T-helper 1 cell (primary cell): ENCODE measurements around the gene SPATA32.
"Not testable (repeated sequence)": the region's sequence is repeated elsewhere in the genome, so short reads cannot be mapped to it uniquely, and the experiment has no call there.

ENCODE experiments used
- DNase-seq, 5 donors: peaks; one replicate each; pipeline ENCODE4 v3.0.0-alpha.2; 2012 to 2020

SPATA32 gene

GRCh38 chr17:45270828-45271418 lies 9.0 kb upstream of the SPATA32 start:
- DNase-seq, result peak; percentile 23 to 50 (median 32)

DNA sequence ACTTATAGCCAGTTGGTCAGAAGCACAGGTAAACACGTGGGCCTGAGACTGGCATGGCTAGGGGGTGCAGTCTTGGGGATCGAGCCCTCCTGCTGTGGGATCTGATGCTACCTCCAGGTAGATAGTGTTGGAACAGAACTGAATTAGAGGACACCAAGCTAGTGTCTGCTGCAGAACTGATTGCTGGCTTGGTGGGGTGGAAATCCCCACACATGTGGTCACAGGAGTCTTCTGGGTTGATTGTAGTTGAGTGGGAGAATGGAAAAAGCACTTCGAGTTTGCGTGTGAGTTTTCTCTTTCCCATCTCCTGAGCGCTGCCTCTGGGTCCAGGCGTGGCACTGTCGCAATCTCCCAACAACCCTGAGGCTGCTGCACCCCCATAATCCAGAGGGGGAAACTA lies 8.0 kb upstream of the SPATA32 start:
- DNase-seq, result no peak

GRCh38 chr17:45267436-45268055 lies 5.7 kb upstream of the SPATA32 start:
- no peak for DNase-seq

- DNase-seq, result no peak
Measured at GRCh38 chr17:45266372-45266926, 4.6 kb upstream of the SPATA32 start.

DNA sequence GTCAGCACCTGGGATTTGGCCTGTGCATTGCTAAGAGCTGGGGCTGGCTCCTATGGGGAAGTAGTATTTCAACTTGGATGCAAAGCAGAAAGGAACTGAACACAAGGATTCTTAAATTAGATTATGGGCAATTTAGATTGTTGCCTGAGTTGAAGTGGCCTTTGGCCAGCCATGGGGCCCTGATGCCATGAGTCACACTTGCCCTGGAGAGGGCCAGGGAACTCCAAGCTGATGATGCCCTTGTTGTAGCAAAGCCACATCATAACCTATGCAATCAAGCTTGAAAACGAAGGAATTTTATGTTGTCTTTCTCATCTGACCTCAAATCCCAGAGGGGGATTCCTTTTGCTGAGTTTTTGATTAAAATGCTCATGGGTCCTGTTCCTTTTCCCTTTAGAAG lies 3.9 kb upstream of the SPATA32 start:
- no peak for DNase-seq

DNA sequence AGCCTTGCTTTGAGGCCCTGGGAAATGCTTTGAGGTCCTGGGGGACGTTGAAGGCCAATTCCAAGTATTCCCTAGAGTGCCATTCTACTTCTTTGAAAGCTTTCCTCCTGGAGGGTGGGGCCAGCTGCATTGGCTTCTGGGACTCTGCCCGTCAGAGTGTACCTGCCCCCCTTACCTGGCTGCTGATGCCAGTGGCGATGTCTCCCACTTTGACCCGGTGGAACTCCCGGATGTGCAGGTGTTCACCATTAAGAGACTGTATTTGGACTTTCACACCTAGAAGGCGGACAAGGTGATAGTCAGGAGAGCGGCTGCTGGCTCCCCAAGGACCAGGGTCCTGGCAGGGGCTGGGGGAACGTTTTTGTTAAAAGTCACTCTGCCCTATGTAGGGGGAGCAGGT lies 3.1 kb upstream of the SPATA32 start:
- no peak for DNase-seq

DNA sequence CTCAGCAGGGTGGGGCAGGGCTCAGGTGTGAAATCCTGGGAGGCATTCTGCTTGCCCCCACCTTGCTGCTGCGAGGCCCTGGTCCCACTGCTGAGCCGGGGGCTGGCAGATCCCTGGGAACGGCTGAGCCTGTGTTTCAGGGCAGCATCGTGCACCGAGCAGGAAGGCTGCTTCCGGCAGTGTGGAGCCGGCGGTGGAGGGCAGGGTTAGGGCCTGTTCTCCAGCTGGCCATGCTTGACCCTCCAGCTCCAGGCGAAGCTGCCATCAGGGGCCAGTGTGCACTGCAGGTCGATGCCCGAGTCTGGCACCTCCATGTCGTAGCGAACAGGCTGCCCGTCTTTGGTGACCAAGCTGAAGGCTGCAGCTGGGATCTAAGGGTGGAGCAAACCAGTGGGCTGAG lies 2.5 kb upstream of the SPATA32 start:
- DNase-seq, result no peak

GRCh38 chr17:45263477-45263860 lies 1.6 kb upstream of the SPATA32 start:
- no peak for DNase-seq

DNA sequence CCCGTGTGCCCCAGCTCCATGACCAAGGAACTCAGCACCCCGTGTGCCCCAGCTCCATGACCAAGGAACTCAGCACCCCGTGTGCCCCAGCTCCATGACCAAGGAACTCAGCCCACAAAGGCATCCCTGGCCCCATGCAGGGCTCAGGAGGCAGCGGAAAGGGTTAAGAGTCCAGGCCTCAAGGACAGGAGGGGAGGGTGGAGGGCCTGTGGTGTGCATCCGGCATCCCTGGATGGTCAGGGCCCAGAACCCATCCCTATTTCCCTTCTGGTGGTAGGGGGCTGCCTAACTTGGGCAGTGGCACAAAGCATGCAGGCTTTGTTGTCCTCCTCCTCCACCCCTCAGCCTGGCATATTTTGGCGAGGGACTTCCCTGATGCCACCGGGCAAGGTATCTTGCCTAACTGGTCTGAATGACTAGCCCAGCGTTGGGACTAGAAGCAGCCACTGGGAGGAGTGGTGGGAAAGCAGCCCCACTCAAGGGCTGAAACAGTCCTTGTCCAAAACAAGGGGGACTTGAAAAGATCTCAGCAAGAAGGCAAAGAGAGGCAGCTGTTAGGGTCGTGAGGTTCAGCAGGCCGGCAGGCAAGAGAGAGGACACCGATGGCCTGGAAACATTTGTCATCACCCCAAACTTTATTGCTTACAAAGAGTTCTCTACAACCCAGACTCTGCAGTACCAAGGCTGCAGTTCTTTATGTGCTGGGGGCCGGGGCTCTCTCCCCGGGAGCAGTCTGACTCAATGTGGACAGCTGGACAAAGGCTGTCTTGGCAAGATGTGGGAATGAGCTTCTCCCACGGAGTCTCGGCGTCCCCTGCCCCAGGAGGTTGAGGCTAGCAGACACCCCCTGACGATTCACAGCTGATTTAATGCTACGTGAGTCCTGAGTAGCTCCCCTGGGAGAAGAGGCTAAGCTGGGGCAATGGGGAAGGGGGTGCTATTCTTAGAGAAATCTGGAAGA lies 902 bp upstream of the SPATA32 start:
- no peak for DNase-seq

DNA sequence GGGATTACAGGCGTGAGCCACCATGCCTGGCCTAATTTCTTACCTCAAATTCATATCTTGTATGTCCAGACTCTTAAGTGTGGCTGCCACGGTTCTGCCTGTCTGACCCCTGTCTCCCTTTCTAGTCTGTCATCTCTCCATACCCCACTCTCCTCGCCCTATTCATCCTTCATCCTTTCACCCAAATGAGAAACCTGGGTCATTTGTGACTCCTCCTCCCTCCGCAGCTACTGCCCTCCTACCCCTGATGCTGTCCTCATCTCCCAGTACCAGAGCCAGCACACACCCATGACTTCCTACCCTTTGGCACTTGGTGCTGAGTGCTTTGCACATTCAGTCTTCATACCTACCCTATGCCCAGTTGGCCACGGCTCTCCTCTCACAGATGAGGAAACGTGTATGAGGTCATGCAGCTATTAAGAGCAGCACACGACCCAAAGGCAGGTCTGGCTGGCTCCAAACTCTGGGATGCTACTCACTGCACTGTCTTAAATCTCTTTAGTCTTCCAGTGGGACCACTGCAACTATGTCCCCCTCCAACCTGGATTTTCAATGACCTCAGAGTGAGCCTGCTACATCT lies 1.6 kb downstream of the SPATA32 start:
- no peak for DNase-seq

GRCh38 chr17:45258981-45259380 lies 2.9 kb downstream of the SPATA32 start:
- no peak for DNase-seq

- DNase-seq, result no peak
Measured at GRCh38 chr17:45257115-45257514, 4.8 kb downstream of the SPATA32 start.

GRCh38 chr17:45256114-45256966 lies 5.6 kb downstream of the SPATA32 start:
- no peak for DNase-seq

DNA sequence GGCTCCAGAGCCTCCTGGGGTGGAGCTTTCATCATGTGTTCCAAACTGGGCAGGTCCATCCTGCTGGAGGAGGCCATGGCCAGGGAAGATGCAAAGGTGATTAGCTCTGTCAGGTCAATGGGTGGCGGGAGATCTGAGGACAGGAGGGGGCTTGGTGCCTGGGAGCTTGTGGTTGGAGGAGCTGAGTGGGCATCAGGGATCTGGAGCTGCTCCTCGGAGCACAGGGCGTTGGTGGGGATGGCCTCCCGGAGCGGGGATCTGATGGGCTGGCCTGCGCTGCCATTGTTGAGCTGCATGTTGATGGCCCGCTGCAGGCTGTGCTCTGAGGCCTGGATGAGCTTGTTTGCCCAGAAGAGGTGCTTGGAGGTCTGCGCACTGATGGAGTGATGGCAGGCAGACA lies 6.5 kb downstream of the SPATA32 start:
- DNase-seq, result no peak

- no peak for DNase-seq
Measured at GRCh38 chr17:45253879-45254278, 8.0 kb downstream of the SPATA32 start.

DNA sequence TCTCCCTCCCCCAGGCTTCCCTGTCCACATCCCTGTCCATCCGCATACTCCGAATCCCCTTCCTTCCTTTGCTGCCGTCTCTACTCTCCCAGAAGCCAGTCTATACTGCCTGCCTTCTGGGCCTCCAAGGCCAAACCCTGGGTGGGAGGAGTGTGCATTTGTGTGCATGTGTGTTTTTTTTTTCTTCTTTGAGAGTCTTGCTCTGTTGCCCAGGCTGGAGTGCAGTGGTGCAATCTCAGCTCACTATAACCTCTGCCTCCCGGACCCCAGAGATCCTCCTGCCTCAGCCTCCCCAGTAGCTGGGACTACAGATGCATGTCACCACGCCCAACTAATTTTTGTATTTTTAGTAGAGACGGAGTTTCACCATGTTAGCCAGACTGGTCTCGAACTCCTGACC lies 8.7 kb downstream of the SPATA32 start:
- not testable (repeated sequence) for DNase-seq

- no peak for DNase-seq
Measured at GRCh38 chr17:45251931-45252330, 10.0 kb downstream of the SPATA32 start.

- DNase-seq, result peak; percentile 75 to 90 (median 82)
Measured at GRCh38 chr17:45248132-45248957, 13.5 kb downstream of the SPATA32 start.

- DNase-seq, result peak; percentile 94 to 98 (median 97)
Measured at GRCh38 chr17:45247429-45248131, 14.3 kb downstream of the SPATA32 start.

DNA sequence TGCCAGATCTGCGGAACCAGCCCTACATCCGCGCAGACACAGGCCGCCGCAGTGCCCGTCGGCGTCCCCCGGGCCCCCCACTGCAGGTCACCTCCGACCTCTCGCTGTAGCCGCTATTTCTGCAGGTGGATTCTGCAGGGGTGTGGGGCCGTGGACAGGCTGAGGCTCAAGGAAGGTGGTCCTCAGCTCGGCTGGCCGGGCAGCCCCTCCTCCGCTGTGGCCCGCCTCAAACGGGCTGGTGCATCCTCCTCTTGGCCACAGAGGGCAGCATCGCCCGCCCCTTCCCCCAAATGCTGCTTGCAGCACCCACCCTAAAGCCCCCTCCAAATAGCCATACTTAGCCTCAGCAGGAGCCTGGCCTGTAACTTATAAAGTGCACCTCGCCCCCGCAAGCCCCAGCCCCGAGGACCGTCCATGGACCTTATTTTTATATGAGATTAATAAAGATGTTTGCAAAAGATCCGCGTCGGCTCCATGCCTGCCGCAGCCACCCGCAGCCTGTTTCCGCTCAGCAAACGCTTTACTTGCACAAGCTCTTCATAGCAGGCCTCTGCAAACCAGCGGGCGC lies 14.9 kb downstream of the SPATA32 start:
- DNase-seq, result peak in 1 of 5 donors; percentile 75
